Measurements from ENCODE around the gene HOTAIR.

Gene HOTAIR

DNA sequence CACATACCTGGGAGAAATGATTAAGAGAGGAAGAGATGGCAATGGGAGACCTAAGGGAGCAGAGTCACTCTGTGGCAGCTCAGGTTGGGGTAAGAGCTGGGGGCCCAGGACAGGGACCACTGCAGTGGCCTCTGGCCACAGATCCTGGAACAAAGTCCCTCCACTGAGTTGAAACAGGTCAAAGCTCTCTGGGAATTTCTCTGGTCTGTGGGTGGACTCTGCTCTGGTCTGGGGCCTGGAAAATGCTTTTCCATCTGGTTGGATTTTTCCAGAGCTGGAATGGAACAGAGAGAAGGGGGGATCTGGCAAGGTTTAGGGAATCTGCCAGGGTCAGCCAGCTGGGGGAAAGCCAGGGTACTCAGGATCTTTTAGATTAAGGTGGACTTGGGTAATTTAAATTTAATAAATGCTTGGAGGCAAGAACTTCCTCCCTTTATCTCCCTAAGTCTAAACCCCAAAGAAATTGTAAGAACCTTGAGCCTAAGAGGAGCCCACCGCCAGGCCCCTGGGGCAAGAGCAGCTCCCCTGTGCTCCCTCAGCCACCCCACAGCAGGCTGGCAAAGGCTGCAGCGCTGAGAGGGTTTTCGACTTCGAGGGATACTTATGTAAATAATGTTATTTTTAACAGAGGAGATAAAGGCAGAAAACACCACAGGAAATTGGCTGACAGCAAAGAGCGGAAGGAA, 13.9 kb upstream of the HOTAIR start:
- DNase-seq (ENCODE audit: low spot score), result no peak

DNA sequence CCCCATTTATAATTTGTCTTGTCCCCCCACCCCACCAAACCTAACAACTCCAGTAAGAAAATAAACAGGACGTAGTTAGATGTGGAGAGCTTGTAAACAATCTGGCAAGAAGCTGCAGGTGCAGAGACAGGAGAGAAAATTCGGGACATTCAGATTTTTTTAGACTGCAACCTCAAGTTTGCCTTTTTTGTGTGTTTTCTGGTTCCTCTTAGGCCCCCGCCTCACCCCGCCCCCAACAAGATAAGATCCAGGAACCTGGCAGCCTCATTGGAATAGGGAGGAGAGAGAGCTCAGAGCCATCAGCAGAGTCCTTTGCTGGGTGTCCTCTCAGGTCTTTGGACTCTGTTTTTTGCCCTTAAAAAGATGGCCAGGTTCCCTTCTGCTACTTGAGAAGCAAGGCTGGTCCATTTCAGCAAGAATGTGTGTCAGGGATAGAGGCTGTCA, 13.1 kb upstream of the HOTAIR start:
- no peak for DNase-seq (ENCODE audit: low spot score)

DNA sequence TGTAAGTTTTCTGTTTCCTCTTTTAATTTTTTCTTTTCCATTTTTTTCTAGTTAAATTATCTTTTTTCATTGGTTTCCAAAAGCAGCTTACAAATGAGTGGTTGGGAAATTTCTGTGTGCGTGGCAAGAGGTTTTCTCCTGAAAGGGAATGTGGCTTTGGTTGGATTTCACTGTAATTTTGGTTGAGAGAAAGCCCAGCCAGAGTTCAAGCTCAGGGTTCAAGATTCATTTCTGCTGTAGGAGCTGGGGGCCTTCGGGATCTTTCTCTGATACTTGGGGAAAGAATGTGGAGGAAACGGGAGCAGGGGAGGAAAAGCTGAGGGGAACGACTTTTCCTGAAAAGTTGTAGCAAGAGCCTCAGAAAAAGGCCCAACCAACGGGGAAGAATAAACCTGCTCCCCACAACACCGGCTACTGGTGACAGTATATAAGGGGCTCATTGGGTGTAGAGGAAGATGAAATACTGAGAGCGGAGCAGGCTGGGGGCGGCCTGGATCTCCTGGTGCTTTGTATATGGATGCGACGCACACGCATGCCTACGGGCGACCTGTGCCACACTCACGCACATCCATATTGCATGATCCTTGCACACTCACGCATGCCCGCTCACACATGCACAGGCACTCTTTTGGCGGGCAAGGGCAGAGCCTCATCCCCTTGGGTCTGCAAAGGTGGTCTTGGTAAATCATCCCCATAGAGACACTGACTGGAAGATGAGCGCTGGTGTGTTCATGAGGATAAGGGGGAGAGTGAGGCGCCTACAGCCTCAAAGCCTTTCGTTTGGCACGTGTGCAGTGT, 12.1 kb upstream of the HOTAIR start:
- no peak for DNase-seq (ENCODE audit: low spot score)

DNA sequence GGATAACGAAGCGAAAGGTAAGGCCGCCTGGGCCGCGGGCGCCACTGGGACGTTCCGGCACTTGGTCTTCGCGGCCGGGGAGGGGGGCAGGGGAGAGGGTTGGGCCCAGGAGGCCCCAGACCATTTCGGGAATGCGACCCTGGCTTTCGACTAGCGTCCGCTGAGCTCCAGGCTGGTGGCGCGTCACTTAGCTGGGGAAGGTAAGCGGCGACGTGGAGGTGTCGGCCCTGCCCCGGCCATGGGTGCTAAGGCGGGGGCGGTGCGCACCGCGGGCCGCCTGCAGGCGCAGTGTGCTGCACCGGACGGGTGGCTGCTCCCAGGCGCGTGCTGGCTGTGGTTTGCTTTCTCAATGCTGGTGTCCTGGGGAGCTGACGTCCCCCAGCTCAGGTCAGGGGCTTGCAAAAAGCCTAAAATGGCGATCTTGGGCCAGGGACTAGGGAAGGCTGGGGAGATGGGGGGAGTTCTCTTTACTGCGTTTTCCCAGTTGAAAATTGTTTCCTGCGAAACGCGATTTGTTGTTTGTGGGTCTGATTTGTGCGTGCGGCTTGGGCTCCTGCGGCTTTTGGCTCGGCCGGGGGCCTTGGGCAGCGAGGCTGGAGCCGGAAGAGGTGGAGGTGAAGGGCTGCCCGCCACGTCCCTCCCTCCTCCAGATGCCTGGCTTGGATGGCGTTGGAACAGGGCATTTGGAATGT, 11.4 kb upstream of the HOTAIR start:
- no peak for DNase-seq (ENCODE audit: low spot score)

DNA sequence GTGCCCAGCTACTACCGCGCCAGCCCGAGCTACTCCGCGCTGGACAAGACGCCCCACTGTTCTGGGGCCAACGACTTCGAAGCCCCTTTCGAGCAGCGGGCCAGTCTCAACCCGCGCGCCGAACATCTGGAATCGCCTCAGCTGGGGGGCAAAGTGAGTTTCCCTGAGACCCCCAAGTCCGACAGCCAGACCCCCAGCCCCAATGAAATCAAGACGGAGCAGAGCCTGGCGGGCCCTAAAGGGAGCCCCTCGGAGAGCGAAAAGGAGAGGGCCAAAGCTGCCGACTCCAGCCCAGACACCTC, 10.9 kb upstream of the HOTAIR start:
- DNase-seq (ENCODE audit: low spot score), result no peak

DNA sequence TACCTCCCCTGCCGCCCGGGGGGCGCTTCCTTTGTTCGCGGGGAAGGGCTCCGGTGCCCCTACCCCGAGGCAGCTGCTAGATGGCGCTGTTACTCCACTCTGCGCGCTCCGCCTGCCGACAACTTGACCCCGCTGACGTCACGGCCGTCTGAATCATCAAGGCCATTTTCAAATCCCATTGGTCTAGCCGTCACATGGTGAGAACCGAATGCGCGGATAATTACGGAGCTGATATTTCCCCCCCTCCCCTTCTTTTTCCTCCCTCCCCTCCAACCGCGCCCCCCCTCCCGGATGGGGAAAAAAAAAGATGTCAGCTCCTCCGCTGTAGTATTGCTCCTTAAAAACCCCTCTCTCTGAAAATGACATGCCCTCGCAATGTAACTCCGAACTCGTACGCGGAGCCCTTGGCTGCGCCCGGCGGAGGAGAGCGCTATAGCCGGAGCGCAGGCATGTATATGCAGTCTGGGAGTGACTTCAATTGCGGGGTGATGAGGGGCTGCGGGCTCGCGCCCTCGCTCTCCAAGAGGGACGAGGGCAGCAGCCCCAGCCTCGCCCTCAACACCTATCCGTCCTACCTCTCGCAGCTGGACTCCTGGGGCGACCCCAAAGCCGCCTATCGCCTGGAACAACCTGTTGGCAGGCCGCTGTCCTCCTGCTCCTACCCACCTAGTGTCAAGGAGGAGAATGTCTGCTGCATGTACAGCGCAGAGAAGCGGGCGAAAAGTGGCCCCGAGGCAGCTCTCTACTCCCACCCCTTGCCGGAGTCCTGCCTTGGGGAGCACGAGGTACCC, 10.3 kb upstream of the HOTAIR start, which contains the start of gene HOXC10:
TSS of gene HOXC10 (plus strand) at position 246 of the 791 bp plus-strand sequence. CDS start at position 360, 114 bp downstream.
- DNase-seq (ENCODE audit: low spot score), result peak; percentile 89

DNA sequence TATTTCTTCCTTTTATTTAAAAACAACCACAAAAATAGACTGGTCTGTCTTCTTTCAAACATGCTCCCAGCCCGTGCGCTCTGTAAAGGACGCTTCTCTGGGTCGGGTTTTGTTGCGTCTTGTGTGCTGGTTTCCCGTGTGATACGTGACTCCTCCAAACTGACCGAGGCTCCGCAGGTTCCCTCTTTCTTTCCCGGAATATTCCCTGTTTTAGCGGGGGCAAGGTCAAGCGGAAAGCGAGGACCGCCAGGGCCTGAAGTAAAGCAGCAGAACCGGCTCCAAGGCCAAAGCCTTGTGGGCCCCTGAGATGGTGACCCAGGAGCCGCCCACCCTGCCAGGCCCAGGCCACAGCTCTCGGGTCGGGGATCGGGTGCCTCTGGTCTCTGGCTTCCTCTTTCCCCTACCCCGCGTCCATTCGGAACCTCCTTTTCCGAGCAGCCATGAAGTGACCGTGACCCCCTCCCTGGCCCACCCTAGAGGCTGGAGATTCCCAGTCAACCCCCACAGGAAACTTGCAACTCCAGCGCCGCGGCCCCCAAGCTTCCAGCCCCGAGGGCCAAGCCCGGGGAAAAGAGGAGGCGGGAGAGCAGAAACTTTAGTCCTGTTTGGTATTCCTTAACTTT, 9.3 kb upstream of the HOTAIR start:
- DNase-seq (ENCODE audit: low spot score), result no peak

DNA sequence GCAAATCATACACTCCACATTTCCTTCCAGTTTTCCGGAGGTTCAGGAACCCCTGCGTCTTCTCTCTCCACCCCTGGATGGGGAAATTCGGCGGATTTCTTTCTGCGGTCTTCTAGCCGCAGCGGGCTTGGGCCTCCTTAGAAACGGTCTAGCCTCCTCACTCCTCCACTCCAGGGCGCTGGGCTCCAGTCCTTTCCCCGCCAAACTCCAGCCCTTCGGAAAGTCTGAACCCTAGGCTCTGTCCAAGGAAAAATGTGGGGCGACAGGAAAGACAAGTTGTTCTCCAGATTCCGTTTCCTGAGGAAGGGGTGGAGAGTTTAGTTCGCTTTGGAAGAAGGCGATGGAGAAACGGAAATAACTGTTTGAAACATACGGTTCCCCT, 8.8 kb upstream of the HOTAIR start:
- peak; percentile 50 for DNase-seq (ENCODE audit: low spot score)

DNA sequence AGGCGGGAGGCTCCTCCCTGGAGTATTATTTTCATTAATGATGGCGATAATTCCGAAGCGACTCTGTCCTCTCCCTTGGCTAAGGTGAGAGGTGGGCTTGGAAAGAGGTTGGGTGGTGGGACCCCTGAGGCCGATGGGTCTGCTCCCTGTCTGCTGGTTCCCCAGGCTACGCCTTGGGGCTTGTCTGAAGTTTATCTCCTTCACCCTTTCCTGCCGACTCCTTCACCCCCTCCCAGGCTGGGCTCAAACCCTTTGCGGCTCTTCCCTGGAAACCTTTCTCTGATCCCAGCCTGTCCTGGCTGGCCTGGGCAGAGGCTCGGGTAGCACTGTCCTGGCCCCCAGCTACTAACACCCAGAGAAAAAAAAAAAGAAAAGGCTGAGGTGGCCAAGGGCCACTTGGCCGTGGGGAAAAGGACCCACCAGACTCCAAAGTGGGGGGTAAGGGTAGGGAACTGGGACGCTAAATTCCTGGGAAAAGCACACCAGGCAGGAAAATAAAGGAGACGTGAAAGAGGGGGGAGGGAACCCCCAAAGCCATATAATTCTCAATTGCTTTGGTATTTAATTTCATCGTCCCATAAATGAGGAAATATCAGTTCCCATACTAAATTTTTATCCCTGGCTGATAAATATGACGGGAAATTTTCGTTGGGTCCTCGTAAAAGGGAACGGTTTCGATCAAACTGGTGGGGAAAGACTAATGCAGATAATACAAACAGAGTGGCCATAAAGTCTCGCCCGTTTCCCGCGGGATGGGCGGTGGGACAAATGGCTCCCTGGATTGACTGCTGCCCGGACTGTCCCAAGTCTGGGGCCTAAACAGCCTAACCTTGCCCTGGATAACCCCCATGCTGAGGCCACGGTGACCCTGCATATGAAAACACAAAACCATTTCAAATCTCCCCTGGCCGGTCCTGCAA, 8.2 kb upstream of the HOTAIR start:
- DNase-seq (ENCODE audit: low spot score), result no peak

DNA sequence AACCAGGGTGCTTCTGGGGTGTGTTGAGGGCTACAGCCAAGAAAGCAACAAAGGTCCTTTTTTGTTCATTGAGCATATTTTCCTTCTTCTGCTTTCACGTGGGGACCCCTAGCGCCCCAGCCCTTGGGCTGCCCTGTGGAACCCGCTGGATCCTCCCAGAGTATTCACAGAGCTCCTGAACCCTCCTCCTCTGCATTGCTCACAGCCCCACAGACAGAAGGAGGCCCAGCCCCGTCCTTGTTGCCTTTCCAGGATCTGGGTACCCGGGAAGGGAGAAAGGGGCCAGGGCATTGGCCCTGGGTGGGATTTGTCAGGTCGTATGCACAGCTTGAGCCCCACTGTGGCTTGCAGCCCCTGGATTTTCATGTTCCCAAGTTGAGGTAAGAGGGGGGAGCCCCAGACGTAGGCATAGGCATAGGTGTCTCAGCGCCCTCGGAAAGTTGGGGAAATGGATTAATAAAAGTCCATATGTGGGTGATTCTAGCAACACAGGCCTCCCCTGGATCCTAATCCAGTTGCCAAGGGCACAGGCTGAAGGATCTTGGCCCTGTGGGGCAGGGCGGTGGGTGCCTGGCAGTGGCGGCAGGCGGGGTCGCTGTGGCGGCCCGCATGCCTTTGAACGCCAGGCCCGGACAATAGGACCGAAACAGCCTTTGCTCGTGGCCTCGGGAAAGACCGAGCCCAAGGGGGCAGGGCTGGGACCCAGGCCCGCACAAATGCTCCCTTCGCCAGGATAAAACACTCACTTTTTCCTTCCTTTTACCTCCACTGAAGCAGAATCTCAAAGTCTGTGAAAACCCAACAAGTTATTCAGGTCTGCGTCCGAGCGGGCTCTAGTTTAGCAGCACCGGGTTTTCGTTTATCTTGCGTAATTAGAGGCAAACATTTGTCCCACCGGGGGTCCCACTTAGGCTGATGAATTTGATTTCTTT, 7.1 kb upstream of the HOTAIR start:
- peak; percentile 68 for DNase-seq (ENCODE audit: low spot score)

DNA sequence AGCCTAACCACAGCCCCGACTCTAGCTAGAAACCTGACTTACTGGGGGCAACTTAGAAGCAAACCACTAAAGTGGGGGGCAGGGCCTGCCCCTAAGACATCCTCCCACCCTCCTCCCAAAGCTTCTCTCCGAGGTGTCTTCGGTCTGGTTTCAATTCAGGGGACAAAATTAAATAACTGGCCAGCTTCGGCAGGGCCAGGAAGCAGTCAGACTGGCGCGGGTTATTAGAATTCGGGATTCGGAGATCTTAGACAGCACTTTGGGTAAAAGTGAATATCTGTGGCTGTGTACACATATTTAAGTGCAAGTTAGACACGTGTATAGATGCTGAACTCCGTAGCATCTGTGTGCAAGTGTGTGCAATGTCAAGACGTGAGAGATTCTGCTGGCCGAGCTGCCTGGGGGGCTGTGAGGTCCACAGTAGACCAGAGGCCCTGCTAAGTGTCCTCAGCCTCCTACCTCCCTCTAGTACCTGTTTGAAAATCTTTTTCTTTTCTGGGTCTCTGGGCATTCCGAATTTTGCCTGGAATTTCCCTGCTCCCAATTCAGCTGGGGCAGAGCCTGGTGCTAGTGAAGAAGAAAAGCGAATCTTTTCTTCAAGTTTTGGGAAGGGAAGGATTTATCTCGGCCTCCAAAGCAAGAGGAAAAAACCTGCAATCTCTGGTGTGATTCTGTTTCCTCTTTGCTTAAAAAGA, 6.2 kb upstream of the HOTAIR start:
- no peak for DNase-seq (ENCODE audit: low spot score)

DNA sequence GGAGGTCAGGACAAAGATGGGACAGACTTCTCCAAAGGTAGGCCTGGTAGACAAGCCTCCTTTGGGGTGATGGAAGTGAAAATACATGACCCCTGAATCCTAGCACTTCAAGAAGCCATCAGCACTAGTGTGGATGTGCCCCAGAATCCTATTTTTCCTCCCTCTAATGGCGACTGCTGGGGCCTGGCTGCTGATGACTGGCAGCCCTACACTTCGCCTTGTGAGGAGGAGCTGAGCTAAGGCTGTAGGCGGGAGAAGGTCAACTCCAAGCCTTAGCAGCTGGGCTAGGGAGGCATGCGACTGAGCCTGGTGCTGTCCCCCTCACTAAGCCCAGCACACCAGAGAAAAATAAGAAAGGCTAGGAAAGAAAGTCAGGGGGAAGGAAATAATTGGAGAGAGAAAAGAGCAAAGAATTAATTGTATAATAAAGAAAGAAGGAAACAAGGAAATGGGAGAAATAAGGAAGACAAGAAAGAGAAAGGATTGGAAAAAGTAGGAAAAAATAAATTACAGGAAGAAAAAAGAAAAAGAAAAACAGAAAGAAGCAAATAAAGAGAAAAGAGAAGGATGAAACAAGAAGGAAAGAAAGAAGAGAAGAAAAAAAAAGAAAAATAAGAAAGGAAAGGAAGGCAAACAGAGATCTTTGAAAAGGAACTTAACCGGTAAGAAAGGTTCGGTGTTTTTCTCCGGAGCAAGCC, 5.5 kb upstream of the HOTAIR start:
- peak; percentile 57 for DNase-seq (ENCODE audit: low spot score)

DNA sequence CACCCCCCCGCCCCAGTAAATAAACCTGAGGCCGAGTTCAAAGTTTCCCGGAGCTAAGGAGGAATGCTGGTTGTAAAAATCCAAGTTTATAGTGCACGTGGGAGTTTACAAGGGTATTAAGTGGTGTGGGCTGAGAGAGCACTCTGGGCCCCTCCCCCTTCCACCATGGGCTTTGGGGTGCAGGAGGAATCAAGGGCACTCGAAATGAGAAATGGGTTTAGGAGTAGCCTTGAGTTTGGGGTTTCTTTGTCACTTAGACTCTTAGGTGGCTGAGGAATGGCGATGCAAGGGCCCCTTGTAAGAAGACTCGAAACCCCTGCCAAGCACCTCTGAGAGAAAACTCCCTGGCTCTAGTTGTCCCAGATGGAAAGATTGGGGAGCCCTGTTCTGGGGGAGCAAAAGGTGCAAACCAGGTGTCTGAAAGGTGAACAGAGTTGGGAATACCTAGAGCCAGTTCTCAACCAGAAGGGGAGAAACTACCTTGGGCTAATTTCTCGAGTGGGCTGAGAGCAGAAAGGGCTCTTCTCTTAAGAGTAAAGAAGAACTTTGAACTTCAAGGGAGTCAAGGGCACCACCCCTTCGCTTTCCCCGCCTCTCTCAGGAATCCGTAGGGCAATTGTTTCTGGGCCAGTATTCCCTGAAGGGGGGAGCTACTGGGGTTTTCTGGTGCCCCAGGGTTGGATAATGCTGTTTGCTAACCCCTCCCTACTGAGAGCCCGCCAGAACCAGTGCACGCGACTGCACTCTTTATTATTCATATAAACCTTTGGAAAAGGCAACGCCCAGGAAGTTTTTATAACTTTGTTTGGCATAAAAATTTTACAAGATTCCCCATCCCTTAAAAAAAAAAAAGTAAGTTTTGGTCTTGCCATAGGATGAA, 4.0 kb upstream of the HOTAIR start:
- no peak for DNase-seq (ENCODE audit: low spot score)

DNA sequence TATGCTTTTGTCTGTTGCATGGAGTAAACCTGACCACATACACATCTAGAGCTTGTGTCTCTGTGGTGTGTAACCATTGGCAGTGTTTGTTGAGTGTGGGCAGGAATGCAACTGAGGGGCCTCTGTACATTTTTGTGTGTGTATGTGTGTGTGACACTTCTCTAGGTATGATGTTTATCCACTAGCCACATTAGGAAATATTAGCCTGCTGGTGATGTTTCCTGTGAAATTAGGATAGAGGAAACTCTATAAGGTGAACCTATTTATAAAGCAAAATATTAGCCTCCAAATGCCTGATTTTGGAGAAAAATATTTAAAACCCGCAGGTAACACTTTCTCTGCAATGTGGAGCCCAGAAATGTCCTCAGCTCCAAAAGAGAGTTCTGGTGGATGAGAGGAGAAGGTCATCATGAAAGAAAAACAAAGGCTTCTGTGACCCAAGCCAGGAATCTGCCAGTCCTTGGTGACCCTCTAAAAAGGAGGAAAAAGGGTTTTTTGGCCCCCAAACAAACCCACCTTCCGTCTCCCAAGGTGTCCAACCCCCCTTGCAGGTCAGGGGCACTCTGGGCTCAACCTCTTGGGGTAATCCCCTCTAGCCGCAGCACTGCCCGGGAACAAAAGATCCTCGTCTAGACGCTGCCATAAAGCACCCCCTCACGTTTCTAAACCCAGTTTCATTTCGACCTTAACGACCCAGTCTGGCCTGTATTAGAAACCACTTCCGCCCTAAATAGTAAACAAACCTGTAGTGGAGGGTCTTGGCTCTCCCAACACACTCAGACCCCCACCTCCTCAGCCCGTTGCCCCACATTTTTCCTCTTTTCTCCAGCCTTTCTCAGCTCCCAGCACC, 3.1 kb upstream of the HOTAIR start:
- DNase-seq (ENCODE audit: low spot score), result no peak

DNA sequence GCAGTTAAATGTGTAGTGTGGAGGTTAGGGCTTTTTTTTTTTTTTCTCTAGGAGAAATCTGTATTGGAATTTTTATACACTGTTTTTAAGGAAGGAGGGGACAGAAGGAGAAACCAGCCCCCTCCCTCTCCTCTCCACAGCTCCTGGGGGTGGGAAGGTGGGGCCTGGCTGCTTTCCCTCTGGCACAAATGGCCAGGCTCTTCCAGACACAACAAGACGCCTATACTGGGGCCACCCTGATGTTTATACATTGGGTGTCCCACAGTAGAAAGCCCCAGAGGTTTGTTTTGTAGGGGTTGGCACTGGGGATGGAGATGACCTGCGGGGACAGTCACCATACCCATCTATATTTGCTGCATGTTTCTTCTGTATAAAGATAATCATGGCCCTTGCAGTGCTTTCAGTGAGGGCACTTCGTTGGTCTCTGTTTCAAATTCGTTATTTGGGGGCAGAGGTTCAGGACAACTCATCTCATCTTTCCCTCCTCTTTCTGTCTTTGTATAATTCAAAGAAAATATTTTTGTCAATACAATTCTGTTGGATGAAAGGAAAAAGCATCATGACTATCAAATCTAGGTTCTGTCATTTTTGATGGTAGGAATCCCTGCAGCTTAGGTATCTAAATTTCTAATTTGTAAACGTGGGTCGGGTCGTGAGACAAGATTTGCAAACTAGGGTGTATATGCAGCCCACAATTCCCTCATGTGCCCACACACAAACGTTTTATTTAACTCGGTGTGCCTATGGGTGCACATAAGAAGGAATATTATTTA, 2.3 kb upstream of the HOTAIR start:
- no peak for DNase-seq (ENCODE audit: low spot score)

Measured in cerebellar cortex (tissue), 1 donor.